Left cardiac atrium (tissue), 4 donors: ENCODE measurements around the gene FCGR2B. TPM values are rescaled to one million over a fixed set of nuclear protein-coding genes. Genes with fewer than 3 reads are reported as not detected.
"Not testable (repeated sequence)": the region's sequence is repeated elsewhere in the genome, so short reads cannot be mapped to it uniquely, and the experiment has no call there.

Experiments used
- ATAC-seq, 2 donors: fragments of 200-7000 bp; cut with Tn5 transposase; one replicate each; pipeline ENCODE4 v1.9.1; 2020; ENCODE audit warnings: mild to moderate bottlenecking in 2 of 2, moderate library complexity in 2 of 2
- DNase-seq: peaks from one replicate; pipeline ENCODE4 v3.0.0-alpha.2; 2020
- intact Hi-C, 2 donors: fragments of 100-400 bp; cut with DNase I; formaldehyde crosslinking; loops; one replicate each; pipeline versions ENCODE4 v1.14.1 to v1.15.1; 2022 to 2023
- total RNA-seq, 2 donors: library from RNA; stranded (reverse); fragmentation: NEBNext Ultra II Directional; extraction: Animal tissue kit (Norgen Biotek cat#: 25700); gene quantifications; one replicate each; pipeline ENCODE4 v1.2.1, GENCODE V29; 2021
- donor health status: DM: no; HTN: yes; CAD: no.
- donor health status: DM: no; HTN: yes; CAD: no; lungs with severe emphysema.
- donor health status: DM: yes; HTN: yes; CAD: no.
- donor health status: Dilated cardiomyopathy.

Gene FCGR2B
- total RNA-seq, 2 donors from 2014 or later = 14.2 to 42.4 TPM

DNA sequence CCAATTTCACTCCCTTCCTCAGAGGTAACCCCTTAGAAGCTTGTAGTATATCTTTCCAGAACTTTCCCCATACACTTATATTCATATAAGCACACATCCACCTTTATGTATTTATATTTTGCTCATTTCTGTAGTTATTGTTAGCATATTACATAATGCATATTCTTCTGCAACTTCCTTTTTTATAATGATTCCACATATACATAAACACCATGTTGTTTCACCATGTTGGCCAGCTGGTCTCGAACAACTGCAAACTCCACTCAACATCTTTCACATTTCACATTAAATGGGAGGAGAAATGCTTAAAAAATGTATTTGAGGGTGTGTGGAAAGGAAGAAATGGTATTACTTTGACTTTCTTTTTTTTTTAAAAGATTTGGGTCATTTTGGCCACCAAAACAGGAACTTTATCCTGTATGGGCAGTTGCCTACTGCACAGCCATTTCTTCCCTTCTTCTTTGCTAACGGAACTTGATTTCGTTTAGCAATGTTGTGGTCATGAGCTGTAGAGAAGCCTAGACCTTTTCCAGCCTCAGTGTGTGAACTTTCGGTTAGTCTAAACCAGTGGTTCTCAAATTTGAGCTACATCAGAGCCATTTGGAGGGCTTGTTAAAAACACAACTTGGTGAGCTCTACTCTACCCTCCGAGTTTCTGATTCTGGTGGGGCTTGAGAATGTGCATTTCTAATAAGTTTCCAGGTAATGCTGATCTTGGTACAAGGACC is 19.3 kb upstream of the FCGR2B start:
- DNase-seq, intact Hi-C loops: not testable (repeated sequence)

DNA sequence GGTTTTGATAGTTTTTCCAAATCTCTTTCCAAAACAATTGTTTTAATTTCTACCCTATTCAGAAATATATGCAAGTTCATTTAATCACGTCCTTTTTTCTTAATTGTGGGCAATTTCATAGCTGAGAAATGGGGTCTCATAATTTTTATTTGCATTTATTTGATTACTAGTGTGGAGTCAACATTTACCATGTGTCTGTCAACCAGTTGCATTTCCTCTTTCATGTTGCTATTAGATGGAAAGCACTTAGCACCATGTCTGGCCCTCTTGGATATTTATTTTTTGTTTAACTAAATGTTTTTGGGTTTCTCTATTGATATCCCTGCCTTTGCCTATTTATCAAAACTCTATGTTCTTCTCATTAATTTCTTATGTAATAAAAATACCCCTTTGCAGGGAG is 18.1 kb upstream of the FCGR2B start:
- ATAC-seq, DNase-seq: not testable (repeated sequence)
- intact Hi-C loops = loop anchor here in 1 of 2 donors (5.0 kb wide), 1 partner anchor 97 kb away; no protein-coding TSS in a partner anchor

More for the DNA sequence above, 19.3 kb upstream of the FCGR2B start:
- ATAC-seq = peak in 1 of 2 donors; percentile 75

- DNase-seq = not testable (repeated sequence)
- intact Hi-C loops = loop anchor here in 1 of 2 donors (5.0 kb wide), 1 partner anchor 95 kb away; no protein-coding TSS in a partner anchor
- ATAC-seq = peak; percentile 30 to 56
These were observed 15.2 kb upstream of the FCGR2B start for GRCh38 chr1:161647507-161648360.

DNA sequence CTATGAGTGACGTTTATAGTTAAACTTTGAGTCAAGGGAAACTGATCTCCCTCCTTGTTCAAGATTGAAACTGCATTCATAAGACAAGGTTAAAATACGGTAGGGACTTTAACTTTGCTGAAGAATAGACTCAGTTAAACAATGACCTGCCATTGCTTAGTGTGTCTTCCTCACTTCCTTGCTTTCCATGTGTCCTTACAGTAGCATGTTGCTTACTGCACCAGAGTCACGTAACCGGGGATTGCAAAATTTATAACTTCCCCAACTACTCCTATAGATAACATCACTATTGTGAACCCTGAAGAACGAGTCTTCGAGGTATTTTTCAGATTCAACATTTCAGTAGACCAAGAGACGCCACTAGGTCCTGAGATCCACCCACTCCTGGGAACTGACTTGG is 9.4 kb upstream of the FCGR2B start:
- DNase-seq, intact Hi-C loops: not testable (repeated sequence)
- peak in 1 of 2 donors; percentile 39 for ATAC-seq

DNA sequence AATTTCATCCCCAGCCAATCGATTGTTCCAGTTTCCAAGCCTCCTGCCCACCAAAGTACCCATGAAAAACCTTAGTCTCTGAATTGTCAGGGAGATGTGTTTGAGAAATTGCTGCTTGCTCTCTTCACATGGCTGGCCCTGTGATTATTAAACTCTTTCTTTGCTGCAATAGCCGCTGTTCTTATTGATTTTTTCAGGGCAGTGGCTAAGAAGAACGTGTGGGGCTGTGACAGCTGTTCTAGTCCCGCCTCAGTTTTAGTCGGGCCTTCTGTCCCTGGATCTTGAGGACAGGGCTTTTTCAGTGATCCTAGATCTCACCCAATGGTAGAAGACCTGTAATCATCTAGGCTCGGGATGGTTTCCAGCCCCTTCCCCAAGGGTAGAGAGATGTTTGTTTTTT is 9.0 kb upstream of the FCGR2B start:
- intact Hi-C loops, ATAC-seq, DNase-seq: not testable (repeated sequence)

DNA sequence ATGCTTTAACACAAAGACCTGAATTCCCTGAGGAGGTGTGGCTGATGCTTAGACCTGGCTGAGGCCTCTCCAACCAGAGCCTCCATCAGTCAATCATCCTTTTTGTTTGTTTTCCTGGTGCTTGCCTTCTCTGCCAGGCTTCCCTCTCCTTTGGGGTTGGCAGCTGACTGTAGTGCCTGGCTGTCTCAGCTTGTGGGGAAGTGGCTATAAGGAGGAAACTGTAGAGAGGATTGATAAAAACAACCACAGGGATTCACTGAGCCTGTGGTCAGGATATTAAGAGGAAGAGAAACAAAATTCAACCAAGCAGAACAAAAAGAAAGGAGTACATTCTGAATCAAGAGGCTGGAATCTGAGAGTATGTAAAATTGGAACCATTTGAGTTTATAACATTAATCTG is 4.4 kb upstream of the FCGR2B start:
- ATAC-seq = peak in 1 of 2 donors; percentile 59
- DNase-seq, intact Hi-C loops: not testable (repeated sequence)

- DNase-seq, intact Hi-C loops: not testable (repeated sequence)
- peak in 1 of 2 donors; percentile 12 for ATAC-seq
These were observed 1.2 kb upstream of the FCGR2B start for GRCh38 chr1:161661660-161662311.

DNA sequence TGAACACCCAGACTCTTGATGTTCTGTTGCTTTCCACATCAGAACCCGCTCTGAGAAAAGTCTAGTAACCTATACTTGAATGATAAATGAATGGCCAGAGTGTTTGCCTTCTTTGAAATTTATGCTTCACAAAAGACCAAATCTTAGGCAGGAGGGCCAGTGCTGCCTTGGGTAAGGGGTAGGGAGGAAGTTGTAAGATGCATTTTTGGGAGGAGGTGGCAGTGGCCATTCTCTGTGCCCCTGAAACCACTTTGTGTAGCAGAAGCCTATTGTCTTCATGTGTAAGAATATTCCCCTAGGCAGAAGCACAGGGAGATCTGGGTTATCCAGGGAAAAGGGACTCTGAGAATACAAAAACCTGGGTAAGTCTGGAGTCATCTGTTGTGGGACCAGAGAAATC is 626 bp downstream of the FCGR2B start:
- DNase-seq, intact Hi-C loops, ATAC-seq: not testable (repeated sequence)

DNA sequence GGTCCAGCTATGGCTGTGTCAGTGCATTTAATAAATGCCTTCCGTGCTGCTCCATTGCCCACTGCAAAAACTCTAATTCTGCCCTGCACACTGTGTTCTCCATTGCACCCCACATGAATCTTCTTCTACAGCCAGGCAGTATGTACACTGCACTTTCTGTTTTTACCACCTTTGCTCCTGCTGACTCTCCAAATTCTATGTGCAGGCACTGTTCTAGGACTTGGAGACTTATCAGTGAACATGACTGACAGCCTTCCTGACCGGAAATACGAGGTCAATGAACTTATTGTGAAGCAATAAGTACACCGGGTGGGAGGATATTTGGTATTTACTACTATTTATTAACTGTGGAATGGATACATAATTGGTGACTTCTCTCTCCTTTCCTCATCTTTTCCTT is 1.7 kb downstream of the FCGR2B start:
- DNase-seq, ATAC-seq, intact Hi-C loops: not testable (repeated sequence)

DNA sequence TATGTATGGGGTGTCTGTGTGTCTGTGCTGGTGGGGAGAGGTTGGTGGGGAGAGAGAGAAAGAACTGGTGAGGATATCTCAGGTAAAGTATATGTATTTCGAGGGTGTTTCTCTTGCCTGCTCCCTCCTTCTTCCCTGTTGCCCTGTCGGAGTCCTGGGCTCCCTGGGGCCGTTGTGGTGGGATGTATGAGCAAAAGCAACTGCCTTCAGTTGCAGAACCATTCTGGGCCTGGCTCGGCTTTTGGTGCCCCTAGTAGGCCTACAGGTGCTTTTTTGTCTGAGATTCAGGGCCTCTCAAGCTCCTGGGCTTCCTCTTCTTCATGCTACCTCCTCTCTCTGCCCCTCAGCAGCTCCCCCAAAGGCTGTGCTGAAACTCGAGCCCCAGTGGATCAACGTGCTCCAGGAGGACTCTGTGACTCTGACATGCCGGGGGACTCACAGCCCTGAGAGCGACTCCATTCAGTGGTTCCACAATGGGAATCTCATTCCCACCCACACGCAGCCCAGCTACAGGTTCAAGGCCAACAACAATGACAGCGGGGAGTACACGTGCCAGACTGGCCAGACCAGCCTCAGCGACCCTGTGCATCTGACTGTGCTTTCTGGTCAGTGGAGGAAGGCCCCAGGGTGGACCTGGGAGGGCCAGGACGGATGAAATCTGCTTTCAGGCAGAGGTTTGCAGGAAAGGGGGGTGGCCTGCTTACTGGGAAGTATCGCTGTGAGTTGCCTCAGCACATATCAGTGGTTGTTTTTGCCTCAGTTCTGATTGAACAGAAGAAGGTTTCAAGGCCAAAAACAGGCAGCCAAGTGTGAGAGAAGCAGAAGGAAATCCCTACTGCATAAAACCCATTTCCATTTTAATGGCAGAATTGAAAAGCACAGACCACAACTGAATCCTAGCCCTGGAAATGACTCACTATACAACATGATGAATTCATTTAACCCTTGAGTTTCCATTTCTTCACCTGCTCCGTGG is 8.4 kb downstream of the FCGR2B start:
- ATAC-seq, intact Hi-C loops, DNase-seq: not testable (repeated sequence)

DNA sequence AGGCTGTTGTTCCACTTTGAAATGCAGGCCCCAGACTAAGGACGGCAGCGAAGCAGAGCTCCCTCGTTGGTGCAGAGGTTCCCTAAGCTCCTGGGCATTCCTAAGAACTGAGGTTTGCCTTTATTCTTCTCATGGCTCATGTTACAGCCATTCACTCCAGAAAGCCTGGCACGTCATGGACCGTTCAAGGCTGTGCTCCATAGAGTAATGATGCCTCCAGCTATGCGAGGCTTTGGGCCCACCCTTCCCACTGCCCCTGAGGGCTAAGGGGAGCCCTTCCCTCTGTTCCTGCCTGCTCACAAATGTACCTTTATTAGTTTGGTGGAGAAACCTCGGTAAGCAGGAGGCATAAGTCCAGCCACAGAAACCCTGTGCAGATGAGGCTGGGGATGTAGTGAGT is 10.5 kb downstream of the FCGR2B start:
- DNase-seq, ATAC-seq, intact Hi-C loops: not testable (repeated sequence)

DNA sequence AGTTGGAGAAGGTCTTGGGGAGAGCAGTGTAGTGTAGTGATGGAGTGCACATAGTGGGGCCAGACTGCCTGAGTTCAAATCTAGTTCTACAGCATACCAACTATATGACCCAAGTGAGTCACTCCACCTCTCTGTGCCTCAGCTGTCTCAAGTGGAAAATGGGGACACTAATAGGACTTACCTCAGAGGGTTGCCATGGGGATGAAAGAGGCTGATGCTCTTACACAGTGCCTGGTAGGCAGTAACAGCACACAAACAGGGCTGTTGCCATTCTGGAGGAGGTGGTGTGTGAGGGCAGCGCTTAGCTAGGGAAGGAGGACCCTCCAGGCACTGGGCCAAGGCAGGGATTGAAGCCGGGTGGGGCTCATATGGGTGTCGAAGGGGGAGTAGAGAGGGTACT is 11.5 kb downstream of the FCGR2B start:
- ATAC-seq, intact Hi-C loops, DNase-seq: not testable (repeated sequence)

GRCh38 chr1:161674908-161675307 is 12.0 kb downstream of the FCGR2B start:
- DNase-seq, ATAC-seq, intact Hi-C loops: not testable (repeated sequence)

DNA sequence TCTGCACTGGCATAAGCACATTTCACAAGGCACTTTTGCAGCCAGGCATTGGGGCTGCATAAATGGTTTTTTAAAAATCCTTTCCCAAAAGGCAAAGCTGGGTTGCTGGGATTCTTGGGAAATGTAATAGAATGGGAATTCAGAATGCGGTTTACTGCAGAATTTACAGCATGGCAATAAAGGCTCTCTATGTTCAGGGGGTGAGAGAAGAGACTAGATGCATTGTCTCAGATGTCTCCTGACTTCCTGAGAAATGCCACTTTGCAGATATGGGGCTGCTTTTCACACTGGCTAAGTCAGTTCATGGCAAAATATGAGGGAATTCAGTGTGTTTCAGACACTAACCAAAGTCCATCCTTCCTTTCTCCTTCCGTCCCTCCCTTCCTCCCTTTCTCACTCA is 13.5 kb downstream of the FCGR2B start:
- intact Hi-C loops = no loop called here
- no peak for ATAC-seq
- DNase-seq = no peak

DNA sequence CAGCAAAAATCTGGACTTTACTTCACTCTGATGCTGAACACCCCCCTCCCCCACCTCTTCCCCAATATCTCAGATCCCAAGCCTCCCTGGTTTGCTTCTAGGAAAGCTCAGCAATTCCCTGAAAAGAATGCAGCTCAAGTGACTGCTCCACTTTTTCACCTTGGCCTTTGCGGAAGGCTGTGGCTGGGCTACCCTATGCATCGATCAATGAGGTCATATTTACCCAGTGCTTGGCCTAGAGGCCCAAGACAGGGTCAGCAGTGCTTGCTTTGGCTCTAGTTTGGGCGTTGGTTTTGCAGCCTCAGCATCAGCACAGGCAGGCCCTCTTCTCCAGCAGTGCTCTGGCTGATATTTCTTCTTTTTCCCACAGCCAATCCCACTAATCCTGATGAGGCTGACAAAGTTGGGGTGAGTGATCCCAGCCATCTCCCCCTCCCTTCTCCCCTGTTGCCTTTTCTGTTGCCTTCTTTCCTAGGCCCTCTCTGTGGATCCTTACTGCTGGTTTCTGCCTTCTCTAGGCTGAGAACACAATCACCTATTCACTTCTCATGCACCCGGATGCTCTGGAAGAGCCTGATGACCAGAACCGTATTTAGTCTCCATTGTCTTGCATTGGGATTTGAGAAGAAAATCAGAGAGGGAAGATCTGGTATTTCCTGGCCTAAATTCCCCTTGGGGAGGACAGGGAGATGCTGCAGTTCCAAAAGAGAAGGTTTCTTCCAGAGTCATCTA is 14.2 kb downstream of the FCGR2B start:
- DNase-seq (no peak), ATAC-seq (no peak)
- intact Hi-C loops = no loop called here

DNA sequence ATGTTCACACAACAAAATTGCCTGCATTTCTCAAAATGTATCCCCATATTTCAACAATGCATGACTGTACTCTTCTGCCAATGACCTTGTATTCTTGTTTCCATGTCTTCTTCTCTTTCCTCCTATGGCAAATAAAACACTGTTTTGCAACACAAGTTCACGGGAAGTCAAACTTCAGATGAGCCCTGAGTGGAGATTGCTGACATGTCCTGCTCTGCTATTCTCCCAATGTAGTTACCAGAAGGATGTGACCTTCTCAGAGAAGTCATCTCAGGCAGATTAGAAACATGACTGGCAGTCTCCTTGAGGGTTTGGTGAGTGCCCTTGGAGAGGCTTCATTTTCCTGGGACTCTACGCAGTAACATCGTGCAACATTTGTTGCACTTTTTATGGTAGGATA is 15.6 kb downstream of the FCGR2B start:
- intact Hi-C loops = no loop called here
- no peak for ATAC-seq
- DNase-seq = no peak

GRCh38 chr1:161681879-161682278 is 18.9 kb downstream of the FCGR2B start:
- intact Hi-C loops = no loop called here
- DNase-seq (no peak), ATAC-seq (no peak)

- intact Hi-C loops = no loop called here
- ATAC-seq = no peak
- no peak for DNase-seq
These were observed 26.0 kb downstream of the FCGR2B start for GRCh38 chr1:161688946-161689345.
